WERI-Rb-1 (cell line): Measurements from ENCODE around the gene THBS2.

Experiments
- DNase-seq: peaks from one replicate; pipeline ENCODE4 v3.0.0-alpha.2; 2020
- H3K27ac ChIP-seq: fragments of 250-450 bp; sonication (Bioruptor Pico); 2 replicates; pipeline ENCODE4 v1.5.1; 2020; ENCODE audit warnings: mild to moderate bottlenecking, moderate library complexity
- H3K27me3 ChIP-seq: fragments of 250-450 bp; sonication (Bioruptor Pico); 2 replicates; pipeline ENCODE4 v1.5.1; 2021; ENCODE audit warnings: mild to moderate bottlenecking, low read depth, moderate library complexity; ENCODE audit not compliant: insufficient read depth, severe bottlenecking
- H3K36me3 ChIP-seq: fragments of 250-450 bp; sonication (Bioruptor Pico); 2 replicates; pipeline ENCODE4 v1.5.1; 2020; ENCODE audit warnings: mild to moderate bottlenecking, moderate library complexity
- H3K4me3 ChIP-seq: 2 replicates; pipeline ENCODE4 v1.5.1; 2011; ENCODE audit warnings: low read depth, mild to moderate bottlenecking, control low read depth, low read length
- H3K9me3 ChIP-seq: fragments of 250-450 bp; sonication (Bioruptor Pico); 2 replicates; pipeline ENCODE4 v1.5.1; 2021; ENCODE audit warnings: mild to moderate bottlenecking, moderate library complexity; ENCODE audit not compliant: severe bottlenecking
- TF ChIP-seq, protein P1 (sequence below): IDR thresholded peaks from 2 replicates; pipeline ENCODE4 v1.5.1; 2011; ENCODE audit warnings: low read depth, mild to moderate bottlenecking, control low read depth, inconsistent platforms, low read length

THBS2 gene

DNA sequence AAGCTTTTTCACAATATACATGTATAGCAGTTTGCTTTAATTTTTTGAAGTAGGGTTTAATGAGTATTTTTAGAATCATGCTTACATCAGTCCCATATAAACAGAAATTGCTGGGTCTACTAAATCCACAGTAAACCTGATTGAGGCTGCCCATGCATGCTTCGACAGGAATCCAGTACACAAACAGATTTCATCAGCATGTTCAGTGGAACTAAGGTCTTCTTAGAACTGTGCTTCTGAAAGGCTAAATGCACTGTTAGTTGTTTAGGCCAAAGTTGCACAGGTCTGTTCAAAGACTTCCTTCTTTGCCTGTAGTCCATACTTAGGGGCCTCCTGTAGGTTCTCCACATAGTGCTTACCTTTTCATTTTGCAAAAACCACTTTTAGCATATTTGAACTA lies 42.5 kb upstream of the THBS2 start:
- Histone ChIP-seq H3K36me3 (no peaks in the 10 kb centered on the region), H3K27ac (no peak overlapping the region), H3K9me3 (no peaks in the 10 kb centered on the region), H3K27me3 (no peaks in the 10 kb centered on the region), H3K4me3 (no peak overlapping the region)
- DNase-seq, result no peak
- TF ChIP-seq, protein P1, sequence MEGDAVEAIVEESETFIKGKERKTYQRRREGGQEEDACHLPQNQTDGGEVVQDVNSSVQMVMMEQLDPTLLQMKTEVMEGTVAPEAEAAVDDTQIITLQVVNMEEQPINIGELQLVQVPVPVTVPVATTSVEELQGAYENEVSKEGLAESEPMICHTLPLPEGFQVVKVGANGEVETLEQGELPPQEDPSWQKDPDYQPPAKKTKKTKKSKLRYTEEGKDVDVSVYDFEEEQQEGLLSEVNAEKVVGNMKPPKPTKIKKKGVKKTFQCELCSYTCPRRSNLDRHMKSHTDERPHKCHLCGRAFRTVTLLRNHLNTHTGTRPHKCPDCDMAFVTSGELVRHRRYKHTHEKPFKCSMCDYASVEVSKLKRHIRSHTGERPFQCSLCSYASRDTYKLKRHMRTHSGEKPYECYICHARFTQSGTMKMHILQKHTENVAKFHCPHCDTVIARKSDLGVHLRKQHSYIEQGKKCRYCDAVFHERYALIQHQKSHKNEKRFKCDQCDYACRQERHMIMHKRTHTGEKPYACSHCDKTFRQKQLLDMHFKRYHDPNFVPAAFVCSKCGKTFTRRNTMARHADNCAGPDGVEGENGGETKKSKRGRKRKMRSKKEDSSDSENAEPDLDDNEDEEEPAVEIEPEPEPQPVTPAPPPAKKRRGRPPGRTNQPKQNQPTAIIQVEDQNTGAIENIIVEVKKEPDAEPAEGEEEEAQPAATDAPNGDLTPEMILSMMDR, result no peak

GRCh38 chr6:169293196-169293595 lies 39.5 kb upstream of the THBS2 start:
- Histone ChIP-seq H3K4me3 (no peak overlapping the region), H3K27me3 (no peaks in the 10 kb centered on the region), H3K27ac (no peak overlapping the region), H3K9me3 (no peaks in the 10 kb centered on the region), H3K36me3 (no peaks in the 10 kb centered on the region)
- DNase-seq, result no peak
- TF ChIP-seq, protein P1, result no peak

DNA sequence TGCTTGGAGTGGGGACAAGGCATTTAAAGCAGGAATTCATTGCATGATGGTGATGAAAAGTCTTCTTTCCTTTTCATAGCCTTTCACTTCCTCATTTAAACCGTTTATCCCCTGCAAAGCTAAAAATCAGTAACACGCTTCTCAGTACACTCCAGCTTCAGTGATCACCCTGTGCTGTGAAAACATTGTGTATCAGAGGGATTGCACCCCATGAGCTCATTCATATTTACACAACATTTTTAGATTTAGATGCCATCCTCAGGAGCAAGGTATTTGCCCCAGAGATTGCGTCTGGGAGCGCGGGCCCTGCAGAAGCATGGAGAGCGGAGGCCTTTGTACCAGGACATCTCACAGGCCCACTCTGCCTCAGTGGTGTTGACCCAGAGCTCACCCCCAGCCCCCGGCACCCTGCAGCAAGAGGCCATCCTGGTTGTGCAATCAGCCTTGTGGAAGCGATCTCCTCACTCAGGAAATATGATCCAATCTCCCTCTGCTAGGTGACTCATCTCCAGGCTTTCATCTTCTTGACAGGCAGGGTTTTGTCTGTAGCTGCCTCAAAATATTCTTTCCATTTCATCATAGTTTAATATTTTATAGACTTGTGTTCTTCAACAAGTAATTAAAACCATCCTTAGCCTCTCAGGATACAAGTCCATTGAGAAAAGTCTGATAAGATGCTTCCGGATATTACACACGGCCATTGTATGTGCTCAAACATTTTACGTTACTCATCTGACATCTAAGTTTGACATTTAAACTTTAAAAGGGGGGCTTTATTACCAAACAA lies 38.9 kb upstream of the THBS2 start:
- Histone ChIP-seq H3K27ac (no peak overlapping the region), H3K9me3 (no peaks in the 10 kb centered on the region), H3K27me3 (no peaks in the 10 kb centered on the region), H3K4me3 (no peak overlapping the region), H3K36me3 (no peaks in the 10 kb centered on the region)
- TF ChIP-seq, protein P1, result no peak
- DNase-seq, result no peak

- H3K4me3 ChIP-seq, result no peak overlapping the region
- H3K36me3 ChIP-seq, result no peaks in the 10 kb centered on the region
- no peaks in the 10 kb centered on the region for H3K27me3 ChIP-seq
- no peak overlapping the region for H3K27ac ChIP-seq
- H3K9me3 ChIP-seq, result no peaks in the 10 kb centered on the region
- no peak for DNase-seq
- TF ChIP-seq, protein P1, result no peak
These were observed 38.1 kb upstream of the THBS2 start for GRCh38 chr6:169291646-169292337.

DNA sequence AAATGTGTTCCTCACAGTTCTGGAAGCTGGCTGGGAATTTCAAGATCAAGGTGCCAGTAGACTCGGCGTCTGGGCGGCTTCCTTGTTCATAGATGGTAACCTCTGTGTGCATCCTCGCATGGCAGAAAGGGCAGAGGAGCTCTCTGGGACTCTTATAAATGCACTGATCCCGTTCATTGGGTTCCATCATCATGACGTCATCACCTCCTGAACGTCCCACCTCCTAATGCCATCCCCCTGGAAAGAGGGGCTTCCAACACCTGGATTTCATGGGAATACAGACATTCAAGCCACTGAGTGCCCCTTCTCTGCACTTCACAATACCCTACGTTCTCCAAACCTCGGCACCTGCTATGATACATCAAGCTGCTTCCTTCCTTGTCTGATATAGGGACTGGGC lies 37.5 kb upstream of the THBS2 start:
- H3K36me3 ChIP-seq, result no peaks in the 10 kb centered on the region
- no peak overlapping the region for H3K27ac ChIP-seq
- H3K27me3 ChIP-seq, result no peaks in the 10 kb centered on the region
- H3K4me3 ChIP-seq, result no peak overlapping the region
- TF ChIP-seq, protein P1, result no peak
- no peak for DNase-seq
- no peaks in the 10 kb centered on the region for H3K9me3 ChIP-seq
